Measurements from ENCODE around the gene SDK1.

DNA sequence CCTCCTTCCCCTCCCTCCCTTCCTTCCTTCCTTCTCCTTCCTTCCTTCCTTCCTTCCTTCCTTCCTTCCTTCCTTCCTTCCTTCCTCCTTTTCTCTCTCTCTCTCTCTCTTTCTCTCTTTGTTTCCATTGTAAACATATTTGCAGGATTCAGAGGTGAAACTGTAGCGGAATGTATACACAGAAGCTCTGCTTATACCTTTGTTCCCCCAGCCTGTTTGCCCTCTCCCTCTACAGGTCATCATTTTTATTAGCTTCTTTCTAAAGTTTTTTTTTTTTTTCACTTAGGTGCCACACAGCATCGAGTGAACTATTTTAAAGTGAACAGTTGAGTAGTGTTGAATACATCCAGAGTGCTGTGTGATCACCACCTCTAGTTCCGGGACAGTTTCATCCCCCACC lies 20.7 kb downstream of the SDK1 start:
- TF ChIP-seq POLR2A (IDR thresholded peaks at IDR 0.05), result no peak
- no peak for TF ChIP-seq CTCF (IDR thresholded peaks at IDR 0.05)
